ENCODE results near the gene CNGB1. TPM values are rescaled to one million over a fixed set of nuclear protein-coding genes. Genes with fewer than 3 reads are reported as not detected.

The CNGB1 gene
- total RNA-seq, 1 experiment from 2014 or later: not detected

DNA sequence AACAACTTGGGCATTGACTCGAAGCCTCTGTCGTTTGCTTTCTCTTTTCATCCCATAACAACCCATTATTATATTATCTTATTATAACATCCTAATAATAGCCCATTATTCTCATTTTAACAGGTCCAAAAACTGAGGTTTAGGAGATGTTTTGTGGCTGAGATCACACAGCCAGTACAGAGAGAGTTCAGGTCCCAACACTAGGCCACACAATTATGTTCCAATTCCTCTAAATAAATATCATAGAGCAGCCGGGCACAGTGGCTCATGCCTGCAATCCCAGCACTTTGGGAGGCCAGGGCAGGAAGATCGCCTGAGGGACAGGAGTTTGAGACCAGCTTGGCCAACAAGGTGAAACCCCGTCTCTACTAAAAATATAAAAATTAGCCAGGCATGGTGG, 128.3 kb downstream of the CNGB1 start:
- intact Hi-C loops (cut with micrococcal nuclease): no loop called here
- Histone ChIP-seq H3K9ac (ENCODE audit: low read length) (no peak overlapping the region), H3K79me2 (ENCODE audit: insufficient read depth, low read length) (no peaks in the 10 kb centered on the region), H3K27me3 (ENCODE audit: insufficient read depth, low read length) (no peaks in the 10 kb centered on the region), H3K9me2 (ENCODE audit: insufficient read depth) (no peaks in the 10 kb centered on the region), H3K27ac (ENCODE audit: low read depth, low read length) (no peak overlapping the region), H3K4me1 (ENCODE audit: control insufficient read depth in 1 of 2, insufficient read depth in 2 of 2, low read length in 2 of 2) (peaks cover 2 to 6% of the 10 kb centered on the region in 2 experiments; a peak in 2 of 4 replicates), H3K36me3 (ENCODE audit: control insufficient read depth in 1 of 2, insufficient read depth in 2 of 2, low read length in 2 of 2) (no peaks in the 10 kb centered on the region), H3K4me2 (ENCODE audit: low read length) (no peak overlapping the region), H3K9me3 (ENCODE audit: control insufficient read depth in 1 of 2, insufficient read depth in 1 of 2, low read depth in 1 of 2, low read length in 2 of 2) (no peaks in the 10 kb centered on the region), H4K20me1 (ENCODE audit: insufficient read depth) (no peaks in the 10 kb centered on the region), H2AFZ (ENCODE audit: low read depth, low read length, poor library complexity, severe bottlenecking) (no peak overlapping the region), H3K4me3 (replicated peaks in 1 of 2; ENCODE audit: low read depth in 1 of 2, low read length in 2 of 2) (no peak overlapping the region)
- no TSS peak for BruUV-seq (replicated peaks)
- POLR2A ChIA-PET: no interaction called here
- TF ChIP-seq SRF (IDR thresholded peaks at IDR 0.05; ENCODE audit: low read depth): no peak
- TF ChIP-seq FOSL1 (IDR thresholded peaks at IDR 0.05; ENCODE audit: low read depth): no peak
- TF ChIP-seq, protein P1, sequence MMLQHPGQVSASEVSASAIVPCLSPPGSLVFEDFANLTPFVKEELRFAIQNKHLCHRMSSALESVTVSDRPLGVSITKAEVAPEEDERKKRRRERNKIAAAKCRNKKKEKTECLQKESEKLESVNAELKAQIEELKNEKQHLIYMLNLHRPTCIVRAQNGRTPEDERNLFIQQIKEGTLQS (IDR thresholded peaks at IDR 0.05): no peak
- no peak for TF ChIP-seq CBX3 (IDR thresholded peaks at IDR 0.05; ENCODE audit: low read depth)
- TF ChIP-seq TCF7L2 (IDR thresholded peaks at IDR 0.05; ENCODE audit: borderline replicate concordance, extremely low read depth, insufficient read depth, insufficient read length): no peak
- TF ChIP-seq, protein P2, sequence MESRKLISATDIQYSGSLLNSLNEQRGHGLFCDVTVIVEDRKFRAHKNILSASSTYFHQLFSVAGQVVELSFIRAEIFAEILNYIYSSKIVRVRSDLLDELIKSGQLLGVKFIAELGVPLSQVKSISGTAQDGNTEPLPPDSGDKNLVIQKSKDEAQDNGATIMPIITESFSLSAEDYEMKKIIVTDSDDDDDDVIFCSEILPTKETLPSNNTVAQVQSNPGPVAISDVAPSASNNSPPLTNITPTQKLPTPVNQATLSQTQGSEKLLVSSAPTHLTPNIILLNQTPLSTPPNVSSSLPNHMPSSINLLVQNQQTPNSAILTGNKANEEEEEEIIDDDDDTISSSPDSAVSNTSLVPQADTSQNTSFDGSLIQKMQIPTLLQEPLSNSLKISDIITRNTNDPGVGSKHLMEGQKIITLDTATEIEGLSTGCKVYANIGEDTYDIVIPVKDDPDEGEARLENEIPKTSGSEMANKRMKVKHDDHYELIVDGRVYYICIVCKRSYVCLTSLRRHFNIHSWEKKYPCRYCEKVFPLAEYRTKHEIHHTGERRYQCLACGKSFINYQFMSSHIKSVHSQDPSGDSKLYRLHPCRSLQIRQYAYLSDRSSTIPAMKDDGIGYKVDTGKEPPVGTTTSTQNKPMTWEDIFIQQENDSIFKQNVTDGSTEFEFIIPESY (IDR thresholded peaks at IDR 0.05; ENCODE audit: extremely low read depth, insufficient replicate concordance, low read length): no peak
- RAD21 ChIA-PET (ENCODE audit: low non-redundant PET in 1 of 2, low total read pairs in 2 of 2, uncharacterized antibody in 2 of 2, unreplicated experiment in 2 of 2): no interaction called here
- no peak for ATAC-seq
- DNase-seq (ENCODE audit: low read depth, low spot score): no peak
- CTCF ChIA-PET: no interaction called here

DNA sequence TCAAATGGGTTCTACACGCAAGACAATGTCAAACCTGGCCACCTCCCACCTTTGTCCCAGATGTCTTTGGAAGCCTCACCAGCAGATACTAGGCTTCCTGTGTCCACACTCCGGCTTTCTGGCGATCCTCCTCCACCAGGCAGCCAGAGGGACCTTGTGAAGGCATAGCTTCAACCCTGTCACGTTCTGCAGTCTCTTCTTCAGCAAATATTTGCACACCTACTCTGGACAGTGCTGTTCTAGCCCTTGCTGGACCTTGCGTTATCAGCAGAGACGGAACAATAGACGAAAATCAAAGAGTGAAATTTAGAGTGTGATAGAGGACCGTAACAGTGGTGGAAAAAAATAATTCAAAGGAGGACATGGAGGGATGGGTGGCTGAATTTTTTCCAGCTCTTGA, 130.1 kb downstream of the CNGB1 start:
- ChIA-PET CTCF (no interaction called here), RAD21 (ENCODE audit: low non-redundant PET in 1 of 2, low total read pairs in 2 of 2, uncharacterized antibody in 2 of 2, unreplicated experiment in 2 of 2) (no interaction called here), POLR2A (no interaction called here)
- no peak for DNase-seq (ENCODE audit: low read depth, low spot score)
- Histone ChIP-seq H3K4me1 (ENCODE audit: control insufficient read depth in 1 of 2, insufficient read depth in 2 of 2, low read length in 2 of 2) (peaks cover 0 to under 1% of the 10 kb centered on the region in 2 experiments; a peak in 2 of 4 replicates), H3K27ac (ENCODE audit: low read depth, low read length) (no peak overlapping the region), H3K79me2 (ENCODE audit: insufficient read depth, low read length) (no peaks in the 10 kb centered on the region), H4K20me1 (ENCODE audit: insufficient read depth) (no peaks in the 10 kb centered on the region), H3K9me3 (ENCODE audit: control insufficient read depth in 1 of 2, insufficient read depth in 1 of 2, low read depth in 1 of 2, low read length in 2 of 2) (no peaks in the 10 kb centered on the region), H3K9me2 (ENCODE audit: insufficient read depth) (no peaks in the 10 kb centered on the region), H3K27me3 (ENCODE audit: insufficient read depth, low read length) (no peaks in the 10 kb centered on the region), H3K4me2 (ENCODE audit: low read length) (no peak overlapping the region), H3K36me3 (ENCODE audit: control insufficient read depth in 1 of 2, insufficient read depth in 2 of 2, low read length in 2 of 2) (no peaks in the 10 kb centered on the region), H3K9ac (ENCODE audit: low read length) (no peak overlapping the region), H3K4me3 (replicated peaks in 1 of 2; ENCODE audit: low read depth in 1 of 2, low read length in 2 of 2) (no peak overlapping the region), H2AFZ (ENCODE audit: low read depth, low read length, poor library complexity, severe bottlenecking) (no peak overlapping the region)
- TF ChIP-seq TCF7L2 (IDR thresholded peaks at IDR 0.05; ENCODE audit: borderline replicate concordance, extremely low read depth, insufficient read depth, insufficient read length) (no peak), ZFX (IDR thresholded peaks at IDR 0.05) (no peak), CEBPB (IDR thresholded peaks at IDR 0.05; ENCODE audit: low read depth) (no peak), JUND (IDR thresholded peaks at IDR 0.05) (no peak), FOSL1 (IDR thresholded peaks at IDR 0.05; ENCODE audit: low read depth) (no peak), EZH2phosphoT487 (IDR thresholded peaks at IDR 0.05; ENCODE audit: borderline replicate concordance) (no peak), YY1 (IDR thresholded peaks at IDR 0.05; ENCODE audit: extremely low read depth, insufficient replicate concordance, low read depth, low read length) (no peak), ZNF274 (IDR thresholded peaks at IDR 0.05; ENCODE audit: low read depth, low read length) (no peak), SIN3A (IDR thresholded peaks at IDR 0.05; ENCODE audit: low read depth) (no peak)
- TF ChIP-seq, protein P3, sequence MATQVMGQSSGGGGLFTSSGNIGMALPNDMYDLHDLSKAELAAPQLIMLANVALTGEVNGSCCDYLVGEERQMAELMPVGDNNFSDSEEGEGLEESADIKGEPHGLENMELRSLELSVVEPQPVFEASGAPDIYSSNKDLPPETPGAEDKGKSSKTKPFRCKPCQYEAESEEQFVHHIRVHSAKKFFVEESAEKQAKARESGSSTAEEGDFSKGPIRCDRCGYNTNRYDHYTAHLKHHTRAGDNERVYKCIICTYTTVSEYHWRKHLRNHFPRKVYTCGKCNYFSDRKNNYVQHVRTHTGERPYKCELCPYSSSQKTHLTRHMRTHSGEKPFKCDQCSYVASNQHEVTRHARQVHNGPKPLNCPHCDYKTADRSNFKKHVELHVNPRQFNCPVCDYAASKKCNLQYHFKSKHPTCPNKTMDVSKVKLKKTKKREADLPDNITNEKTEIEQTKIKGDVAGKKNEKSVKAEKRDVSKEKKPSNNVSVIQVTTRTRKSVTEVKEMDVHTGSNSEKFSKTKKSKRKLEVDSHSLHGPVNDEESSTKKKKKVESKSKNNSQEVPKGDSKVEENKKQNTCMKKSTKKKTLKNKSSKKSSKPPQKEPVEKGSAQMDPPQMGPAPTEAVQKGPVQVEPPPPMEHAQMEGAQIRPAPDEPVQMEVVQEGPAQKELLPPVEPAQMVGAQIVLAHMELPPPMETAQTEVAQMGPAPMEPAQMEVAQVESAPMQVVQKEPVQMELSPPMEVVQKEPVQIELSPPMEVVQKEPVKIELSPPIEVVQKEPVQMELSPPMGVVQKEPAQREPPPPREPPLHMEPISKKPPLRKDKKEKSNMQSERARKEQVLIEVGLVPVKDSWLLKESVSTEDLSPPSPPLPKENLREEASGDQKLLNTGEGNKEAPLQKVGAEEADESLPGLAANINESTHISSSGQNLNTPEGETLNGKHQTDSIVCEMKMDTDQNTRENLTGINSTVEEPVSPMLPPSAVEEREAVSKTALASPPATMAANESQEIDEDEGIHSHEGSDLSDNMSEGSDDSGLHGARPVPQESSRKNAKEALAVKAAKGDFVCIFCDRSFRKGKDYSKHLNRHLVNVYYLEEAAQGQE (IDR thresholded peaks at IDR 0.05; ENCODE audit: low read depth): no peak
- BruUV-seq (replicated peaks): no TSS peak
- intact Hi-C loops (cut with micrococcal nuclease): no loop called here
- ATAC-seq: no peak

Measured in HCT116 (cell line).